HEK293T (cell line): Measurements from ENCODE around the gene RPL27.

Experiments
- CTCF ChIA-PET: fragments of 350-600 bp; formaldehyde crosslinking; extraction: SDS; loops from one replicate; lab custom pipeline; 2021; ENCODE audit warnings: antibody characterized with exemption, inconsistent platforms; lab: Yijun Ruan, JAX
- POLR2A ChIA-PET: fragments of 350-600 bp; formaldehyde crosslinking; extraction: SDS; loops from one replicate; lab custom pipeline; 2020; ENCODE audit warnings: antibody characterized with exemption, inconsistent platforms; lab: Yijun Ruan, JAX
- DNase-seq: peaks from one replicate; pipeline ENCODE4 v3.0.0; 2012; ENCODE audit warnings: mixed read lengths; ENCODE audit errors: extremely low spot score
- ARNT ChIP-seq: fragments of 450-650 bp; IDR thresholded peaks from 2 replicates; pipeline ENCODE4 v1.6.1; 2017; ENCODE audit warnings: mild to moderate bottlenecking
- BHLHE40 ChIP-seq: fragments of 450-650 bp; IDR thresholded peaks from 2 replicates; pipeline ENCODE4 v1.6.1; 2016; ENCODE audit warnings: mild to moderate bottlenecking, moderate library complexity, borderline replicate concordance
- CTBP1 ChIP-seq: fragments of 450-650 bp; IDR thresholded peaks from 2 replicates; pipeline ENCODE4 v1.6.1; 2016; ENCODE audit warnings: borderline replicate concordance
- ELF4 ChIP-seq: fragments of 450-650 bp; IDR thresholded peaks from 2 replicates; pipeline ENCODE4 v1.6.1; 2017; ENCODE audit warnings: antibody characterized with exemption
- FOXA1 ChIP-seq: fragments of 450-650 bp; IDR thresholded peaks from 2 replicates; pipeline ENCODE4 v1.6.1; 2016; ENCODE audit warnings: mild to moderate bottlenecking
- FOXK2 ChIP-seq: fragments of 450-650 bp; IDR thresholded peaks from 2 replicates; pipeline ENCODE4 v1.6.1; 2016; ENCODE audit warnings: mild to moderate bottlenecking
- FOXM1 ChIP-seq: fragments of 450-650 bp; IDR thresholded peaks from 2 replicates; pipeline ENCODE4 v1.6.1; 2017; ENCODE audit warnings: mild to moderate bottlenecking, borderline replicate concordance
- HDGF ChIP-seq: fragments of 450-650 bp; IDR thresholded peaks from 2 replicates; pipeline ENCODE4 v1.6.1; 2017; ENCODE audit warnings: antibody characterized with exemption, borderline replicate concordance
- L3MBTL2 ChIP-seq: fragments of 450-650 bp; conservative IDR thresholded peaks from 2 replicates; pipeline ENCODE4 v1.6.1; 2016; ENCODE audit warnings: mild to moderate bottlenecking
- LEF1 ChIP-seq: fragments of 450-650 bp; IDR thresholded peaks from 2 replicates; pipeline ENCODE4 v1.6.1; 2017; ENCODE audit warnings: mild to moderate bottlenecking, borderline replicate concordance
- NFRKB ChIP-seq: fragments of 450-650 bp; IDR thresholded peaks from 2 replicates; pipeline ENCODE4 v1.6.1; 2016; ENCODE audit warnings: mild to moderate bottlenecking, moderate library complexity
- PKNOX1 ChIP-seq: fragments of 450-650 bp; IDR thresholded peaks from 2 replicates; pipeline ENCODE4 v1.6.1; 2016
- SP1 ChIP-seq: fragments of 450-650 bp; IDR thresholded peaks from 2 replicates; pipeline ENCODE4 v1.6.1; 2017
- SUZ12 ChIP-seq: fragments of 450-650 bp; IDR thresholded peaks from 2 replicates; pipeline ENCODE4 v1.6.1; 2016; ENCODE audit warnings: mild to moderate bottlenecking
- TARDBP ChIP-seq: fragments of 450-650 bp; IDR thresholded peaks from 2 replicates; pipeline ENCODE4 v1.6.1; 2016
- ZNF384 ChIP-seq: fragments of 450-650 bp; IDR thresholded peaks from 2 replicates; pipeline ENCODE4 v1.6.1; 2016

The RPL27 gene

GRCh38 chr17:43024407-43025289, 26.4 kb downstream of the RPL27 start, which contains the start of gene RND2:
TSS of gene RND2 (plus strand) at chr17:43025231. CDS start at chr17:43025348, 117 bp downstream.
- CTCF ChIA-PET, result interaction anchor here (0.6 to 1.4 kb wide), 6 partner anchors 13 to 376 kb away, joined by 3 to 4 read pairs (median 3); no protein-coding TSS in a partner anchor
- POLR2A ChIA-PET, result interaction anchor here (0.8 to 3.1 kb wide), 12 partner anchors 10 to 363 kb away, joined by 3 to 33 read pairs (median 6); partner anchors contain the start of genes BRCA1, NBR1 and RPL27
- DNase-seq, result peak; percentile 81
- TF ChIP-seq SUZ12 (no peak), PKNOX1 (no peak), BHLHE40 (no peak), ZNF384 (no peak), FOXA1 (no peak), L3MBTL2 (0 out of 2 replicates have a peak, but pooled peaks have one; percentile 11)

- no peak for DNase-seq
- POLR2A ChIA-PET, result interaction anchor here (2.0 to 3.1 kb wide), 4 partner anchors 9 to 343 kb away, joined by 10 to 33 read pairs (median 18); partner anchors contain the start of gene RPL27
Measured at GRCh38 chr17:43025290-43025657, 27.1 kb downstream of the RPL27 start.

GRCh38 chr17:43025766-43026537, 27.7 kb downstream of the RPL27 start:
- TF ChIP-seq ZNF384, result no peak
- TF ChIP-seq FOXA1, result no peak
- TF ChIP-seq FOXK2, result no peak
- TF ChIP-seq SP1, result no peak
- TF ChIP-seq HDGF, result no peak
- TF ChIP-seq L3MBTL2, result no peak
- no peak for TF ChIP-seq SUZ12
- TF ChIP-seq ELF4, result no peak
- no peak for TF ChIP-seq BHLHE40
- no peak for TF ChIP-seq ARNT
- TF ChIP-seq LEF1, result no peak
- no peak for TF ChIP-seq NFRKB
- no peak for TF ChIP-seq CTBP1
- ChIA-PET POLR2A (interaction anchor here (1.1 to 3.1 kb wide), 4 partner anchors 8 to 342 kb away, joined by 3 to 21 read pairs (median 12); partner anchors contain the start of gene RPL27), CTCF (no interaction called here)
- no peak for DNase-seq

More at GRCh38 chr17:43025290-43025657, 27.1 kb downstream of the RPL27 start:
- TF ChIP-seq HDGF (no peak), BHLHE40 (no peak), L3MBTL2 (no peak), ELF4 (no peak), FOXA1 (no peak), TARDBP (no peak), LEF1 (no peak), FOXM1 (no peak), NFRKB (no peak), PKNOX1 (no peak), FOXK2 (no peak), SP1 (no peak)
- CTCF ChIA-PET, result no interaction called here

- no peak for TF ChIP-seq FOXK2
- TF ChIP-seq FOXM1, result no peak
- no peak for TF ChIP-seq TARDBP
- no peak for TF ChIP-seq FOXA1
- no peak for TF ChIP-seq PKNOX1
- TF ChIP-seq LEF1, result no peak
- TF ChIP-seq ZNF384, result no peak
- TF ChIP-seq ARNT, result no peak
- no peak for TF ChIP-seq BHLHE40
- no peak for TF ChIP-seq SUZ12
- no peak for TF ChIP-seq SP1
- CTCF ChIA-PET, result no interaction called here
- POLR2A ChIA-PET, result interaction anchor here (1.1 to 2.9 kb wide), 2 partner anchors 29 to 342 kb away, joined by 3 to 14 read pairs; partner anchors contain the start of gene RPL27
- DNase-seq, result no peak
Measured at GRCh38 chr17:43026595-43026994, 28.4 kb downstream of the RPL27 start.

- ChIA-PET CTCF (no interaction called here), POLR2A (interaction anchor here (0.8 to 2.9 kb wide), 2 partner anchors 29 to 341 kb away, joined by 3 to 14 read pairs; partner anchors contain the start of gene RPL27)
- DNase-seq, result no peak
- TF ChIP-seq FOXA1 (no peak), LEF1 (no peak), PKNOX1 (no peak), ARNT (no peak), FOXK2 (no peak), HDGF (no peak), NFRKB (no peak), BHLHE40 (no peak), SP1 (no peak), ZNF384 (no peak), FOXM1 (no peak), ELF4 (no peak), CTBP1 (no peak), SUZ12 (no peak), L3MBTL2 (no peak), TARDBP (no peak)
Measured at GRCh38 chr17:43027091-43028032, 29.1 kb downstream of the RPL27 start.
